ENCODE results near the gene DUSP1. TPM values are rescaled to one million over a fixed set of nuclear protein-coding genes. Genes with fewer than 3 reads are reported as not detected.
"Not testable (repeated sequence)": the region's sequence is repeated elsewhere in the genome, so short reads cannot be mapped to it uniquely, and the experiment has no call there.

The DUSP1 gene
- polyA plus RNA-seq, result 1,000 to 10,000 TPM in 1 of 3 donors, 100 to 1,000 TPM in 2; 548 to 1,082 (median 887) TPM

GRCh38 chr5:172770675-172771438 lies at the start of gene DUSP1:
Gene DUSP1 (minus strand): TSS chr5:172771195. CDS start chr5:172770952, 243 bp downstream.
- Mint-ChIP-seq H3K36me3 (peaks cover 12 to 25% (median 15%) of the 10 kb centered on the region in 3 donors), H3K27me3 (ENCODE audit: low read depth in 3 of 3) (peaks cover 64 to 73% (median 66%) of the 10 kb centered on the region in 3 donors), H3K4me3 (peak within 1 kb of the TSS; percentile 92 to 93 (median 93)), H3K4me1 (peaks cover 69 to 81% of the 10 kb centered on the region in 2 donors), H3K27ac (peak within 1 kb of the TSS; percentile 98 to 100 (median 99)), H3K9me3 (no peaks in the 10 kb centered on the region)
- peak; percentile 97 to 99 (median 97) for DNase-seq

GRCh38 chr5:172820046-172820767 lies 49.2 kb upstream of the DUSP1 start:
- no peaks in the 10 kb centered on the region for H3K4me1 Mint-ChIP-seq
- no peak overlapping the region for H3K27ac Mint-ChIP-seq
- peaks cover 0 to 8% (median 2%) of the 10 kb centered on the region in 6 donors for H3K9me3 Mint-ChIP-seq
- no peak overlapping the region for H3K4me3 Mint-ChIP-seq
- H3K36me3 Mint-ChIP-seq, result peaks cover 0 to 2% (median 2%) of the 10 kb centered on the region in 3 donors
- DNase-seq, result no peak
- H3K27me3 Mint-ChIP-seq (ENCODE audit: low read depth in 3 of 3), result peaks cover 0 to 3% (median 2%) of the 10 kb centered on the region in 3 donors

- Mint-ChIP-seq H3K4me3 (no peak overlapping the region), H3K4me1 (no peaks in the 10 kb centered on the region), H3K9me3 (peaks cover 0 to 1% (median 0%) of the 10 kb centered on the region in 6 donors), H3K27ac (peak overlapping the region in 1 of 6 donors; percentile 45), H3K36me3 (no peaks in the 10 kb centered on the region), H3K27me3 (ENCODE audit: low read depth in 3 of 3) (peaks cover 0 to 3% (median 2%) of the 10 kb centered on the region in 3 donors)
- DNase-seq, result no peak
These were observed 48.6 kb upstream of the DUSP1 start for GRCh38 chr5:172819569-172819968.

- H3K4me1 Mint-ChIP-seq, result no peaks in the 10 kb centered on the region
- no peaks in the 10 kb centered on the region for H3K9me3 Mint-ChIP-seq
- no peaks in the 10 kb centered on the region for H3K36me3 Mint-ChIP-seq
- H3K27me3 Mint-ChIP-seq (ENCODE audit: low read depth in 3 of 3), result peaks cover under 1 to 3% (median 2%) of the 10 kb centered on the region in 3 donors
- DNase-seq, result no peak
- no peak overlapping the region for H3K27ac Mint-ChIP-seq
- H3K4me3 Mint-ChIP-seq, result no peak overlapping the region
These were observed 47.1 kb upstream of the DUSP1 start for GRCh38 chr5:172818081-172818480.

- no peaks in the 10 kb centered on the region for H3K9me3 Mint-ChIP-seq
- H3K36me3 Mint-ChIP-seq, result no peaks in the 10 kb centered on the region
- no peak overlapping the region for H3K27ac Mint-ChIP-seq
- peaks cover 2 to 3% (median 2%) of the 10 kb centered on the region in 3 donors for H3K27me3 Mint-ChIP-seq (ENCODE audit: low read depth in 3 of 3)
- DNase-seq, result no peak
- no peaks in the 10 kb centered on the region for H3K4me1 Mint-ChIP-seq
- H3K4me3 Mint-ChIP-seq, result no peak overlapping the region
These were observed 46.7 kb upstream of the DUSP1 start for GRCh38 chr5:172817664-172818063.

GRCh38 chr5:172816925-172817562 lies 46.0 kb upstream of the DUSP1 start:
- Mint-ChIP-seq H3K4me1 (no peaks in the 10 kb centered on the region), H3K9me3 (no peaks in the 10 kb centered on the region), H3K27me3 (ENCODE audit: low read depth in 3 of 3) (peaks cover 2% of the 10 kb centered on the region in 3 donors), H3K4me3 (no peak overlapping the region), H3K36me3 (no peaks in the 10 kb centered on the region), H3K27ac (no peak overlapping the region)
- DNase-seq, result no peak

- no peak overlapping the region for H3K4me3 Mint-ChIP-seq
- no peaks in the 10 kb centered on the region for H3K4me1 Mint-ChIP-seq
- no peaks in the 10 kb centered on the region for H3K36me3 Mint-ChIP-seq
- peaks cover 0 to 2% (median 0%) of the 10 kb centered on the region in 3 donors for H3K27me3 Mint-ChIP-seq (ENCODE audit: low read depth in 3 of 3)
- H3K9me3 Mint-ChIP-seq, result no peaks in the 10 kb centered on the region
- H3K27ac Mint-ChIP-seq, result no peak overlapping the region
- no peak for DNase-seq
These were observed 44.6 kb upstream of the DUSP1 start for GRCh38 chr5:172815631-172816030.

- H3K9me3 Mint-ChIP-seq; H3K4me3 Mint-ChIP-seq; H3K27ac Mint-ChIP-seq; H3K36me3 Mint-ChIP-seq; H3K27me3 Mint-ChIP-seq (ENCODE audit: low read depth in 3 of 3); DNase-seq: not testable (repeated sequence)
- peaks cover 17 to 20% of the 10 kb centered on the region in 2 donors for H3K4me1 Mint-ChIP-seq
These were observed 40.0 kb upstream of the DUSP1 start for GRCh38 chr5:172810996-172811395.

- H3K27ac Mint-ChIP-seq, result peak overlapping the region in 4 of 6 donors; percentile 45 to 68 (median 52)
- no peak overlapping the region for H3K4me3 Mint-ChIP-seq
- DNase-seq, result no peak
- no peaks in the 10 kb centered on the region for H3K9me3 Mint-ChIP-seq
- H3K36me3 Mint-ChIP-seq, result no peaks in the 10 kb centered on the region
- H3K27me3 Mint-ChIP-seq (ENCODE audit: low read depth in 3 of 3), result peaks cover 4 to 9% (median 7%) of the 10 kb centered on the region in 3 donors
- H3K4me1 Mint-ChIP-seq, result peaks cover 17 to 22% of the 10 kb centered on the region in 2 donors
These were observed 38.8 kb upstream of the DUSP1 start for GRCh38 chr5:172809774-172810173.

- H3K4me1 Mint-ChIP-seq, result peaks cover 19 to 22% of the 10 kb centered on the region in 2 donors
- H3K9me3 Mint-ChIP-seq, result no peaks in the 10 kb centered on the region
- peaks cover 4 to 9% (median 4%) of the 10 kb centered on the region in 3 donors for H3K27me3 Mint-ChIP-seq (ENCODE audit: low read depth in 3 of 3)
- peak overlapping the region; percentile 63 to 81 (median 66) for H3K4me3 Mint-ChIP-seq
- H3K36me3 Mint-ChIP-seq, result no peaks in the 10 kb centered on the region
- DNase-seq, result no peak
- peak overlapping the region; percentile 90 to 98 (median 96) for H3K27ac Mint-ChIP-seq
These were observed 36.8 kb upstream of the DUSP1 start for GRCh38 chr5:172807766-172808311.

GRCh38 chr5:172806897-172807672 lies 36.1 kb upstream of the DUSP1 start:
- peak; percentile 89 to 90 (median 89) for DNase-seq
- Mint-ChIP-seq H3K27ac (peak overlapping the region; percentile 90 to 98 (median 96)), H3K27me3 (ENCODE audit: low read depth in 3 of 3) (peaks cover 4 to 9% (median 4%) of the 10 kb centered on the region in 3 donors), H3K9me3 (no peaks in the 10 kb centered on the region), H3K4me3 (peak overlapping the region; percentile 63 to 81 (median 66)), H3K4me1 (peaks cover 19 to 22% of the 10 kb centered on the region in 2 donors), H3K36me3 (no peaks in the 10 kb centered on the region)

GRCh38 chr5:172805736-172806255 lies 34.8 kb upstream of the DUSP1 start:
- Mint-ChIP-seq H3K27ac (peak overlapping the region; percentile 62 to 97 (median 87)), H3K4me1 (peaks cover 19 to 22% of the 10 kb centered on the region in 2 donors), H3K9me3 (no peaks in the 10 kb centered on the region), H3K36me3 (no peaks in the 10 kb centered on the region), H3K4me3 (peak overlapping the region in 2 of 5 donors; percentile 27 to 44), H3K27me3 (ENCODE audit: low read depth in 3 of 3) (peaks cover 4 to 9% (median 4%) of the 10 kb centered on the region in 3 donors)
- DNase-seq, result no peak

Data from immature natural killer cell (primary cell).